Measurements from ENCODE around the gene TBX10. TPM values are rescaled to one million over a fixed set of nuclear protein-coding genes. Genes with fewer than 3 reads are reported as not detected.

TBX10 gene
- total and polyA plus RNA-seq, 2 of the 8 experiments (the other 6 are each of a cell fraction or from before 2014, with no cell fraction given), result 0.09 TPM; not detected in 1

GRCh38 chr11:67642173-67643120 is 2.9 kb upstream of the TBX10 start:
- Histone ChIP-seq H3K4me1 (replicated peaks in 1 of 4; ENCODE audit: control insufficient read depth in 3 of 4, insufficient read depth in 4 of 4, low read length in 3 of 4) (peaks cover 0 to 4% (median 1%) of the 10 kb centered on the region in 4 experiments; a peak in 1 of 7 replicates), H3K23ac (ENCODE audit: insufficient read length) (no peak overlapping the region), H2BK120ac (replicated peaks; ENCODE audit: low read depth, low read length) (no peak overlapping the region), H3K9ac (replicated peaks in 1 of 4; ENCODE audit: extremely low read depth in 1 of 4, low read depth in 3 of 4, low read length in 3 of 4) (no peak overlapping the region), H3K4ac (replicated peaks; ENCODE audit: insufficient read length, low read depth, low read length) (no peak overlapping the region), H3K14ac (ENCODE audit: insufficient read length) (no peak overlapping the region), H3K79me2 (ENCODE audit: control insufficient read depth in 1 of 2, insufficient read depth in 2 of 2, low read length in 2 of 2) (no peaks in the 10 kb centered on the region), H4K91ac (replicated peaks; ENCODE audit: insufficient read length, low read length) (no peak overlapping the region), H4K5ac (ENCODE audit: insufficient read length, low read depth, low read length) (no peak overlapping the region), H2AK5ac (ENCODE audit: low read depth, low read length) (no peak overlapping the region), H4K20me1 (replicated peaks in 1 of 2; ENCODE audit: control insufficient read depth in 1 of 2, insufficient read depth in 2 of 2, low read length in 2 of 2) (no peaks in the 10 kb centered on the region), H3K27ac (ENCODE audit: low read depth, low read length) (no peak overlapping the region), H2BK12ac (ENCODE audit: low read depth, low read length) (no peak overlapping the region), H2BK20ac (ENCODE audit: low read length) (no peak overlapping the region), H3K27me3 (replicated peaks in 1 of 4; ENCODE audit: control insufficient read depth in 3 of 4, extremely low read depth in 1 of 4, insufficient read depth in 3 of 4, low read length in 3 of 4) (peaks cover 8 to 28% (median 15%) of the 10 kb centered on the region in 4 experiments), H2AFZ (ENCODE audit: low read length) (no peak overlapping the region), H3K23me2 (ENCODE audit: low read depth, low read length) (no peaks in the 10 kb centered on the region; the same call in none of the 2 replicates), H2BK15ac (ENCODE audit: low read length) (peak overlapping the region; percentile 46; the same call in 1 of the 2 replicates), H3K36me3 (ENCODE audit: control insufficient read depth in 2 of 4, insufficient read depth in 4 of 4, low read length in 3 of 4) (no peaks in the 10 kb centered on the region), H3K9me3 (ENCODE audit: insufficient read depth in 2 of 2, low read depth in 1 of 2, low read length in 1 of 2) (peaks cover 3 to 6% of the 10 kb centered on the region in 2 experiments; a peak in 3 of 4 replicates), H3K4me2 (ENCODE audit: insufficient read depth in 1 of 2, low read depth in 2 of 2, low read length in 2 of 2) (no peak overlapping the region), H3K4me3 (ENCODE audit: extremely low read depth in 1 of 4, insufficient read depth in 2 of 4, low read depth in 3 of 4, low read length in 4 of 4) (no peak overlapping the region), H2BK5ac (ENCODE audit: low read depth, low read length) (no peak overlapping the region), H4K8ac (ENCODE audit: extremely low read depth, insufficient read depth, low read length) (no peak overlapping the region; the same call in 1 of the 2 replicates), H3K79me1 (ENCODE audit: low read depth, low read length) (no peaks in the 10 kb centered on the region), H3K56ac (replicated peaks; ENCODE audit: insufficient read length, low read depth, low read length) (no peak overlapping the region), H3K18ac (ENCODE audit: extremely low read depth, low read length) (no peak overlapping the region)
- no peak for TF ChIP-seq TBP (IDR thresholded peaks at IDR 0.05; ENCODE audit: low read depth, low read length)
- no peak for TF ChIP-seq EGR1 (IDR thresholded peaks at IDR 0.05; ENCODE audit: borderline replicate concordance, low read depth, low read length)
- ChIA-PET POLR2A (ENCODE audit: partially characterized antibody) (no interaction called here), CTCF (ENCODE audit: partially characterized antibody) (interaction anchor here (0.6 to 7.5 kb wide), 7 partner anchors 10 to 69 kb away, joined by 3 to 99 read pairs (median 4); partner anchors contain the start of gene NUDT8)
- WGBS, 2 experiments (ENCODE audit: extremely low coverage in 1 of 2, insufficient coverage in 1 of 2, insufficient read length in 1 of 2, insufficient replicate concordance in 2 of 2, low coverage in 1 of 2, low lambda C conversion rate in 2 of 2, missing lambda C conversion rate in 1 of 2), result 92% methylated on average over 15 of the region's 15 CpGs; no CpG with 5 or more reads in 1 of the 2 experiments
- FAIRE-seq, result no peak
- no peak for DNase-seq (ENCODE audit: low read depth in 1 of 2, low spot score in 2 of 2)
